ENCODE data around the gene CD151.

The CD151 gene

DNA sequence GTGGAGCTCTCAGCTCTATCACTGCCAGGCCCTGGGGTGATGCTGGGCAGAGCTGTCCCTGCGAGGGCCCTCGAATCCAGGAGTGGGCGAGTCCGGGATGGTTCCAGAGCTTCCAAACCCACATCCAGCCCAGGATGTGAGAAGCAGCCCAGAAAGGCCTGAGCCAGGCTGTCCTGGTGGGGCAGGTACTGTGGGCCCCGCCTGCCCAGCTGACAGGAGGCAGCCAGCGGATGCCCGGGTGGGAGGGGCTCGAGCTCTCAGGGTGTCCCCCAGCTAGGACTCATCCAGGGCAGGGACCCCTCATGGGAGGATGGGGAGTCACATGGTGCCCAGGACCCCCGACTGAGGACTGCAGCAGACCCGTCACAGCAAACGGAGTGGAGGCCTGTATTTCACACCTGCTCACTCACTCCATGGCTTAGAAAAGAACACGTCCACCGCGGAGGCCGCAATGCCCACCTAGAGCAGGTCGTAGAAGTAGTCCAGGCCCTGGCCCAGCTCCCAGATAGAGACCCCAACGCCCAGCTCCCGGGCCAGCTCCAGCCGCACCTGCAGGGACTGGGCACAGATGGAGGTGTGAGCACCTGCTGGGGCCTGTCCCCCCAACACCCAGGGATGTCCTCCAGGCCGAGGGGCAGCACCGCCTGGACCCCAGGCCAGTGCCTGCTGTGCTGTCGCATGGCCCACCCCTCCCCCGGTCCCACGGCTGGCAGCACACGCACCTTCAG lies 36.8 kb downstream of the CD151 start:
- TF ChIP-seq SIN3A (IDR thresholded peaks at IDR 0.05; ENCODE audit: borderline replicate concordance, insufficient read depth, low read length) = no peak
- no peak for TF ChIP-seq TAF1 (IDR thresholded peaks at IDR 0.05; ENCODE audit: borderline replicate concordance, insufficient read depth, low read length)
- no peak for TF ChIP-seq FOXP2 (optimal IDR thresholded peaks at IDR 0.05; ENCODE audit: borderline replicate concordance, extremely low read depth, extremely low read length, insufficient read depth)
- no peak for TF ChIP-seq POLR2AphosphoS5 (IDR thresholded peaks at IDR 0.05; ENCODE audit: low read depth, low read length)
- TF ChIP-seq, protein P1, sequence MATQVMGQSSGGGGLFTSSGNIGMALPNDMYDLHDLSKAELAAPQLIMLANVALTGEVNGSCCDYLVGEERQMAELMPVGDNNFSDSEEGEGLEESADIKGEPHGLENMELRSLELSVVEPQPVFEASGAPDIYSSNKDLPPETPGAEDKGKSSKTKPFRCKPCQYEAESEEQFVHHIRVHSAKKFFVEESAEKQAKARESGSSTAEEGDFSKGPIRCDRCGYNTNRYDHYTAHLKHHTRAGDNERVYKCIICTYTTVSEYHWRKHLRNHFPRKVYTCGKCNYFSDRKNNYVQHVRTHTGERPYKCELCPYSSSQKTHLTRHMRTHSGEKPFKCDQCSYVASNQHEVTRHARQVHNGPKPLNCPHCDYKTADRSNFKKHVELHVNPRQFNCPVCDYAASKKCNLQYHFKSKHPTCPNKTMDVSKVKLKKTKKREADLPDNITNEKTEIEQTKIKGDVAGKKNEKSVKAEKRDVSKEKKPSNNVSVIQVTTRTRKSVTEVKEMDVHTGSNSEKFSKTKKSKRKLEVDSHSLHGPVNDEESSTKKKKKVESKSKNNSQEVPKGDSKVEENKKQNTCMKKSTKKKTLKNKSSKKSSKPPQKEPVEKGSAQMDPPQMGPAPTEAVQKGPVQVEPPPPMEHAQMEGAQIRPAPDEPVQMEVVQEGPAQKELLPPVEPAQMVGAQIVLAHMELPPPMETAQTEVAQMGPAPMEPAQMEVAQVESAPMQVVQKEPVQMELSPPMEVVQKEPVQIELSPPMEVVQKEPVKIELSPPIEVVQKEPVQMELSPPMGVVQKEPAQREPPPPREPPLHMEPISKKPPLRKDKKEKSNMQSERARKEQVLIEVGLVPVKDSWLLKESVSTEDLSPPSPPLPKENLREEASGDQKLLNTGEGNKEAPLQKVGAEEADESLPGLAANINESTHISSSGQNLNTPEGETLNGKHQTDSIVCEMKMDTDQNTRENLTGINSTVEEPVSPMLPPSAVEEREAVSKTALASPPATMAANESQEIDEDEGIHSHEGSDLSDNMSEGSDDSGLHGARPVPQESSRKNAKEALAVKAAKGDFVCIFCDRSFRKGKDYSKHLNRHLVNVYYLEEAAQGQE (IDR thresholded peaks at IDR 0.05; ENCODE audit: insufficient read depth in 1 of 2, low read depth in 2 of 2, low read length in 2 of 2) = no peak

DNA sequence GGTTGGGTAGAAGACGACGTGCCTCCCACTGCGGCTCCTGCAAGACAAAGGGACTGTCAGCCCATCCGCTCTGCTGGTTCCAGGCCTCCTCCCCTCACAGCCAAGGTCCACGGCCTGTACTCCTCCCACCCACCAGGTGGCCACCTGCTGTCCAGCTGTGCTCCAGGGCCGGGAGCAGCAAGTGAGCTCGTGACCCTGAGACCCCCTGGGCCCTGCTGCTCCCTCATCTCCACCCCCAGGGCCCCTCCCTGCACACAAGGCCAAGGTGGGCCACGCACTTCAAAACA lies 37.3 kb downstream of the CD151 start:
- no peak for TF ChIP-seq TAF1 (IDR thresholded peaks at IDR 0.05; ENCODE audit: borderline replicate concordance, insufficient read depth, low read length)

DNA sequence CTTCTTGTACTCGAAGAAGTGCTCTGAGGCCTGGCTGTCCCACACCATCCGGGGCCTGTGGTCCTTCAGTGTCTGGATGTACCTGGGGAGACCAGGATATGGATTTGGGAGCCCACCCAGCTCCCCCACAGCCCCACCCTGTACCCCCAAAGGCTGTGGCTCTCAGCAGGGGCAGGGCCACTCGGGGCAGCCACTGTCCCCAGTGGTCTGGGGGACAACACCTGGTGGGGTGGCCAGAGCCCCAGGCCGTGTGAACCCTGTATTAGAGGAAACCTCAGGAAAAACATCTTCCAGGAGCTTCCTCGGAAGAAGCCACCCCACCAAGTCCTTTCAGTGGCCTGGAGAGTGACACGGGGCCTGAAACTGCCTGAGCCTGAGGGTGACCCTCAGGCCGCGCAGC lies 37.7 kb downstream of the CD151 start:
- TF ChIP-seq TAF1 (IDR thresholded peaks at IDR 0.05; ENCODE audit: borderline replicate concordance, insufficient read depth, low read length) = no peak

DNA sequence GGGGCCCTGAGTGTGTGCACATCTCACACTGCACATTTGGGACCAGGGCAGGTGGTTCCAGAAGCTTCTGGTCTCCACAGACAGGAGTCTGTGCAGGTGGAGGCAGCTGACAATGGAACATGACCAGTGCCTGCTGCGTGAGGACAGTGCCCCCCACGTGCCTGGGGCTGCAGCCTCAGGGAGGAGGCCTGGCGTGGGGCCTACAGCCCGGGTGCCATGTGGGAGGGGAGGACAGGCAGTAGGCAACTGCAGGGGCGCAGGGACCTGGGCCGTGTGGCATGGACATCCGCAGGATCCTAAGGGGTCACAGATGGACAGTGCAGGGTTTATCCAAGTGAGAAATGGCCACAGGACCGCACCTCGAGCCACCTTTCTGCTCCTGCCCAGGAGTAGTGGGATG lies 38.7 kb downstream of the CD151 start:
- TF ChIP-seq TAF1 (IDR thresholded peaks at IDR 0.05; ENCODE audit: borderline replicate concordance, insufficient read depth, low read length) (no peak), SIN3A (IDR thresholded peaks at IDR 0.05; ENCODE audit: borderline replicate concordance, insufficient read depth, low read length) (no peak)
- TF ChIP-seq, protein P1 (IDR thresholded peaks at IDR 0.05; ENCODE audit: insufficient read depth in 1 of 2, low read depth in 2 of 2, low read length in 2 of 2) = no peak

DNA sequence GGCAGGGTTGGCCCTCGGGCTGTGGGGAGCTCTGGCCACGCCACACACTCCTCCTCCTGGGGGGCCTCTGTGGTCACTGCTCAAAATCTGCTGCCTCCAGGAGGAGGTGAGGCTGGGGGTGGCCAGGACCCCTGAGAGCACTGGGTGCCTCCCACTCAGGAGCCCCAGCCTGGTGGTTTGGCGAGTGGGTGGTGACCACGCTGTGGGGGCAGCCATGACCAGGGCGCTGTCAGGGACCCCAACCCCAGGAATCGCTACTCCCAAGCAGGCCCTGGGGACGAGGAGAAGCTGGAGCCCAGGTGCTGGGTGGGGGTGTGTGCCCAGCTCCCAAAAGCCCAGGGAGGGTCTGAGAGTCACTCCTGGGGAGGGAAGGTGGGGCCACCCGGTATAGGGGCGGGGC lies 40.0 kb downstream of the CD151 start:
- TF ChIP-seq POLR2AphosphoS5 (IDR thresholded peaks at IDR 0.05; ENCODE audit: low read depth, low read length) (no peak), FOXP2 (optimal IDR thresholded peaks at IDR 0.05; ENCODE audit: borderline replicate concordance, extremely low read depth, extremely low read length, insufficient read depth) (no peak)

DNA sequence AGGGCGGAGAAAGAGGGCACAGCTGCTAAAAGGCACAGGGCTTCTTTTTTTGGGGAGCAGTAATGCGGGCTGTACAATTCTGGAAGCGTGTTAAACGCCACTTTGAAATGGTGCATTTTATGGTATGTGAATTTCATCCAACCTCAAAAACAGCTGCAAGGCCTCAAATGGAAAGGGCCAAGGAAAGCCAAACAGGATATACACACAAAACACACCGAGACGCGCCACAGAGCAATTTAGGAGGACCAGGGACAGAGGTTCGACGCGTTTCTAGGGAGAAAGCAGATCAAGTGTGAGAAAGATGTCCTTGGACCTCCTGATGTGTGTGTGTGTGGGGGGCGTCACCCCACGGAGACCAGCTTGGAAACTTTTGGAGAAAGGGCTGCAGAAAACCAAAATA lies 41.0 kb downstream of the CD151 start:
- no peak for TF ChIP-seq SIN3A (IDR thresholded peaks at IDR 0.05; ENCODE audit: borderline replicate concordance, insufficient read depth, low read length)
- TF ChIP-seq, protein P1 (IDR thresholded peaks at IDR 0.05; ENCODE audit: insufficient read depth in 1 of 2, low read depth in 2 of 2, low read length in 2 of 2) = no peak
- no peak for TF ChIP-seq FOXP2 (optimal IDR thresholded peaks at IDR 0.05; ENCODE audit: borderline replicate concordance, extremely low read depth, extremely low read length, insufficient read depth)
- no peak for TF ChIP-seq POLR2AphosphoS5 (IDR thresholded peaks at IDR 0.05; ENCODE audit: low read depth, low read length)
- no peak for TF ChIP-seq TAF1 (IDR thresholded peaks at IDR 0.05; ENCODE audit: borderline replicate concordance, insufficient read depth, low read length)

DNA sequence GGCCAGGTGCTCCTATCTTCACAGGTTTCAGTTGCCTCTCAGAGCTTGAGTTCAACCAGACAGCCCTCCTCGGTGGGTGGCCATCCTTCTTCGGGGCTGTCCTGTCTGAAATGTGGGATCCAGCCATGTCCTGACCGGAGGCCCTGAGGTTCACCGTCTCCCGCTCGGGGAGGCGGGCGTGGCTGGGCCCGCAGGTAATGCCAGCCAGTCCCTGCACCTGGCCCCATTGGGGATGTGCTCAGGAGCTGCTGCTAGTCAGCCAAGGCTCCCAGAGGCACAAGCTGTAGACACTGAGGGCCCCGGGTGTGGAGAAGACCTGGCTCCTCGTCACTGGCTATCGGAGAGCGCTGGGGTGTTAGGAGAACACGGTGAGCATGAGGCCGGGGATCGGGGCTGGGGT lies 42.5 kb downstream of the CD151 start:
- TF ChIP-seq, protein P1 (IDR thresholded peaks at IDR 0.05; ENCODE audit: insufficient read depth in 1 of 2, low read depth in 2 of 2, low read length in 2 of 2) = no peak
- no peak for TF ChIP-seq SIN3A (IDR thresholded peaks at IDR 0.05; ENCODE audit: borderline replicate concordance, insufficient read depth, low read length)
- no peak for TF ChIP-seq POLR2AphosphoS5 (IDR thresholded peaks at IDR 0.05; ENCODE audit: low read depth, low read length)
- no peak for TF ChIP-seq FOXP2 (optimal IDR thresholded peaks at IDR 0.05; ENCODE audit: borderline replicate concordance, extremely low read depth, extremely low read length, insufficient read depth)
- TF ChIP-seq TAF1 (IDR thresholded peaks at IDR 0.05; ENCODE audit: borderline replicate concordance, insufficient read depth, low read length) = no peak

Measured in PFSK-1 (cell line).